ENCODE results near the gene MICU1. TPM values are rescaled to one million over a fixed set of nuclear protein-coding genes. Genes with fewer than 3 reads are reported as not detected.
A peak's percentile ranks its signal among the peaks of the same experiment; 100 is the strongest.
"Not testable (repeated sequence)": the region's sequence is repeated elsewhere in the genome, so short reads cannot be mapped to it uniquely, and the experiment has no call there.

Gene MICU1
- total RNA-seq, 2 experiments from 2014 or later: 29.6 to 36.1 TPM

GRCh38 chr10:72407471-72407870, 218.4 kb downstream of the MICU1 start:
- no peaks in the 10 kb centered on the region for H3K4me1 Mint-ChIP-seq
- H3K9me3 Mint-ChIP-seq: no peaks in the 10 kb centered on the region
- H3K27ac Mint-ChIP-seq: no peak overlapping the region
- no peak for DNase-seq
- no peaks in the 10 kb centered on the region for H3K27me3 Mint-ChIP-seq
- no peak overlapping the region for H3K4me3 Mint-ChIP-seq
- ChIA-PET CTCF (no interaction called here), POLR2A (no interaction called here)
- peaks cover 1% of the 10 kb centered on the region for H3K36me3 Mint-ChIP-seq (ENCODE audit: low read depth)

- H3K27me3 Mint-ChIP-seq; CTCF ChIA-PET; H3K36me3 Mint-ChIP-seq (ENCODE audit: low read depth); POLR2A ChIA-PET; H3K4me1 Mint-ChIP-seq; H3K9me3 Mint-ChIP-seq; H3K27ac Mint-ChIP-seq; H3K4me3 Mint-ChIP-seq; DNase-seq: not testable (repeated sequence)
Observed at GRCh38 chr10:72395581-72395980, 230.3 kb downstream of the MICU1 start.

- no peaks in the 10 kb centered on the region for H3K4me1 Mint-ChIP-seq
- no peaks in the 10 kb centered on the region for H3K9me3 Mint-ChIP-seq
- H3K27ac Mint-ChIP-seq: no peak overlapping the region
- no peak overlapping the region for H3K4me3 Mint-ChIP-seq
- DNase-seq: no peak
- ChIA-PET POLR2A (no interaction called here), CTCF (no interaction called here)
- no peaks in the 10 kb centered on the region for H3K36me3 Mint-ChIP-seq (ENCODE audit: low read depth)
- no peaks in the 10 kb centered on the region for H3K27me3 Mint-ChIP-seq
Observed at GRCh38 chr10:72392571-72392970, 233.3 kb downstream of the MICU1 start.

- Mint-ChIP-seq H3K27me3 (no peaks in the 10 kb centered on the region), H3K4me1 (no peaks in the 10 kb centered on the region)
- CTCF ChIA-PET: no interaction called here
Observed at GRCh38 chr10:72390764-72391163, 235.1 kb downstream of the MICU1 start.

GRCh38 chr10:72389716-72390115, 236.2 kb downstream of the MICU1 start:
- H3K4me1 Mint-ChIP-seq: no peaks in the 10 kb centered on the region
- no peaks in the 10 kb centered on the region for H3K27me3 Mint-ChIP-seq
- DNase-seq: no peak
- H3K36me3 Mint-ChIP-seq (ENCODE audit: low read depth): no peaks in the 10 kb centered on the region
- ChIA-PET POLR2A (no interaction called here), CTCF (interaction anchor here (0.9 kb wide), 1 partner anchor 15 kb away, joined by 7 read pairs; no protein-coding TSS in a partner anchor)
- H3K9me3 Mint-ChIP-seq: no peaks in the 10 kb centered on the region
- no peak overlapping the region for H3K27ac Mint-ChIP-seq
- H3K4me3 Mint-ChIP-seq: no peak overlapping the region

More at GRCh38 chr10:72390764-72391163, 235.1 kb downstream of the MICU1 start:
- Mint-ChIP-seq H3K4me3 (no peak overlapping the region), H3K27ac (no peak overlapping the region), H3K9me3 (no peaks in the 10 kb centered on the region), H3K36me3 (ENCODE audit: low read depth) (no peaks in the 10 kb centered on the region)
- POLR2A ChIA-PET: interaction anchor here (0.6 kb wide), 1 partner anchor 235 kb away, joined by 3 read pairs; the partner anchor contains the start of gene MICU1
- no peak for DNase-seq

GRCh38 chr10:72389014-72389413, 236.9 kb downstream of the MICU1 start:
- CTCF ChIA-PET: interaction anchor here (0.9 kb wide), 1 partner anchor 14 kb away, joined by 7 read pairs; no protein-coding TSS in a partner anchor
- H3K9me3 Mint-ChIP-seq: no peaks in the 10 kb centered on the region

GRCh38 chr10:72388062-72388461, 237.8 kb downstream of the MICU1 start:
- POLR2A ChIA-PET: no interaction called here
- Mint-ChIP-seq H3K27me3 (no peaks in the 10 kb centered on the region), H3K9me3 (no peaks in the 10 kb centered on the region), H3K4me3 (no peak overlapping the region), H3K4me1 (no peaks in the 10 kb centered on the region), H3K36me3 (ENCODE audit: low read depth) (no peaks in the 10 kb centered on the region), H3K27ac (no peak overlapping the region)
- CTCF ChIA-PET: no interaction called here
- DNase-seq: no peak

More at GRCh38 chr10:72389014-72389413, 236.9 kb downstream of the MICU1 start:
- Mint-ChIP-seq H3K27ac (no peak overlapping the region), H3K4me1 (no peaks in the 10 kb centered on the region), H3K4me3 (no peak overlapping the region), H3K36me3 (ENCODE audit: low read depth) (no peaks in the 10 kb centered on the region), H3K27me3 (no peaks in the 10 kb centered on the region)
- POLR2A ChIA-PET: no interaction called here
- DNase-seq: no peak

GRCh38 chr10:72386916-72387586, 238.8 kb downstream of the MICU1 start:
- DNase-seq: no peak
- H3K27ac Mint-ChIP-seq: no peak overlapping the region
- H3K4me1 Mint-ChIP-seq: no peaks in the 10 kb centered on the region
- ChIA-PET CTCF (no interaction called here), POLR2A (no interaction called here)
- no peaks in the 10 kb centered on the region for H3K36me3 Mint-ChIP-seq (ENCODE audit: low read depth)
- no peaks in the 10 kb centered on the region for H3K27me3 Mint-ChIP-seq
- H3K4me3 Mint-ChIP-seq: no peak overlapping the region
- H3K9me3 Mint-ChIP-seq: no peaks in the 10 kb centered on the region

- H3K36me3 Mint-ChIP-seq (ENCODE audit: low read depth): no peaks in the 10 kb centered on the region
- POLR2A ChIA-PET: no interaction called here
Observed at GRCh38 chr10:72385724-72386123, 240.2 kb downstream of the MICU1 start.

GRCh38 chr10:72384982-72385381, 240.9 kb downstream of the MICU1 start:
- H3K27ac Mint-ChIP-seq; H3K27me3 Mint-ChIP-seq; H3K4me3 Mint-ChIP-seq; POLR2A ChIA-PET; H3K9me3 Mint-ChIP-seq; DNase-seq; H3K36me3 Mint-ChIP-seq (ENCODE audit: low read depth); H3K4me1 Mint-ChIP-seq: not testable (repeated sequence)
- CTCF ChIA-PET: interaction anchor here (0.8 kb wide), 1 partner anchor 492 kb away, joined by 3 read pairs; no protein-coding TSS in a partner anchor

More at GRCh38 chr10:72385724-72386123, 240.2 kb downstream of the MICU1 start:
- Mint-ChIP-seq H3K27me3 (no peaks in the 10 kb centered on the region), H3K9me3 (no peaks in the 10 kb centered on the region), H3K4me3 (no peak overlapping the region), H3K27ac (no peak overlapping the region), H3K4me1 (no peaks in the 10 kb centered on the region)
- DNase-seq: no peak
- CTCF ChIA-PET: no interaction called here

- Mint-ChIP-seq H3K4me3 (no peak overlapping the region), H3K4me1 (peaks cover 13% of the 10 kb centered on the region), H3K27me3 (no peaks in the 10 kb centered on the region), H3K36me3 (ENCODE audit: low read depth) (no peaks in the 10 kb centered on the region), H3K9me3 (no peaks in the 10 kb centered on the region), H3K27ac (no peak overlapping the region)
- POLR2A ChIA-PET: no interaction called here
- DNase-seq: no peak
- CTCF ChIA-PET: interaction anchor here (1.4 kb wide), 1 partner anchor 454 kb away, joined by 5 read pairs; no protein-coding TSS in a partner anchor
Observed at GRCh38 chr10:72379776-72380175, 246.1 kb downstream of the MICU1 start.

- Mint-ChIP-seq H3K4me3 (no peak overlapping the region), H3K9me3 (no peaks in the 10 kb centered on the region), H3K27me3 (no peaks in the 10 kb centered on the region), H3K27ac (no peak overlapping the region), H3K4me1 (peaks cover 13% of the 10 kb centered on the region), H3K36me3 (ENCODE audit: low read depth) (no peaks in the 10 kb centered on the region)
- ChIA-PET CTCF (interaction anchor here (1.4 kb wide), 1 partner anchor 455 kb away, joined by 5 read pairs; no protein-coding TSS in a partner anchor), POLR2A (interaction anchor here (0.8 kb wide), 1 partner anchor 10 kb away, joined by 3 read pairs; no protein-coding TSS in a partner anchor)
- DNase-seq: no peak
Observed at GRCh38 chr10:72379062-72379461, 246.8 kb downstream of the MICU1 start.

GRCh38 chr10:72375585-72375984, 250.3 kb downstream of the MICU1 start:
- Mint-ChIP-seq H3K9me3 (no peaks in the 10 kb centered on the region), H3K4me1 (peaks cover 15% of the 10 kb centered on the region), H3K4me3 (no peak overlapping the region), H3K27ac (no peak overlapping the region), H3K36me3 (ENCODE audit: low read depth) (no peaks in the 10 kb centered on the region), H3K27me3 (no peaks in the 10 kb centered on the region)
- CTCF ChIA-PET: interaction anchor here (1.4 to 1.6 kb wide), 2 partner anchors 11 to 459 kb away, joined by 5 read pairs; no protein-coding TSS in a partner anchor
- DNase-seq: peak; percentile 14
- POLR2A ChIA-PET: no interaction called here

GRCh38 chr10:72375173-72375572, 250.7 kb downstream of the MICU1 start:
- peaks cover 19% of the 10 kb centered on the region for H3K4me1 Mint-ChIP-seq
- no peak overlapping the region for H3K27ac Mint-ChIP-seq
- no peak for DNase-seq
- POLR2A ChIA-PET: no interaction called here
- no peaks in the 10 kb centered on the region for H3K9me3 Mint-ChIP-seq
- H3K36me3 Mint-ChIP-seq (ENCODE audit: low read depth): no peaks in the 10 kb centered on the region
- H3K4me3 Mint-ChIP-seq: no peak overlapping the region
- no peaks in the 10 kb centered on the region for H3K27me3 Mint-ChIP-seq
- CTCF ChIA-PET: interaction anchor here (0.6 to 1.6 kb wide), 5 partner anchors 10 to 459 kb away, joined by 3 to 7 read pairs (median 5); no protein-coding TSS in a partner anchor

All from activated CD4-positive, alpha-beta memory T cell treated with anti-CD3 and anti-CD28 coated beads, Interleukin-2, amount 10 ng/mL, durations not matched to agents 7 days and 5 days (primary cell).